HG03571 (cell line): ENCODE data around the gene ZNF263.

Experiments
- ATAC-seq: cut with Tn5 transposase; IDR thresholded peaks from one replicate; pipeline ENCODE4 v1.9.1; 2021; ENCODE audit not compliant: unreplicated experiment

ZNF263 gene

DNA sequence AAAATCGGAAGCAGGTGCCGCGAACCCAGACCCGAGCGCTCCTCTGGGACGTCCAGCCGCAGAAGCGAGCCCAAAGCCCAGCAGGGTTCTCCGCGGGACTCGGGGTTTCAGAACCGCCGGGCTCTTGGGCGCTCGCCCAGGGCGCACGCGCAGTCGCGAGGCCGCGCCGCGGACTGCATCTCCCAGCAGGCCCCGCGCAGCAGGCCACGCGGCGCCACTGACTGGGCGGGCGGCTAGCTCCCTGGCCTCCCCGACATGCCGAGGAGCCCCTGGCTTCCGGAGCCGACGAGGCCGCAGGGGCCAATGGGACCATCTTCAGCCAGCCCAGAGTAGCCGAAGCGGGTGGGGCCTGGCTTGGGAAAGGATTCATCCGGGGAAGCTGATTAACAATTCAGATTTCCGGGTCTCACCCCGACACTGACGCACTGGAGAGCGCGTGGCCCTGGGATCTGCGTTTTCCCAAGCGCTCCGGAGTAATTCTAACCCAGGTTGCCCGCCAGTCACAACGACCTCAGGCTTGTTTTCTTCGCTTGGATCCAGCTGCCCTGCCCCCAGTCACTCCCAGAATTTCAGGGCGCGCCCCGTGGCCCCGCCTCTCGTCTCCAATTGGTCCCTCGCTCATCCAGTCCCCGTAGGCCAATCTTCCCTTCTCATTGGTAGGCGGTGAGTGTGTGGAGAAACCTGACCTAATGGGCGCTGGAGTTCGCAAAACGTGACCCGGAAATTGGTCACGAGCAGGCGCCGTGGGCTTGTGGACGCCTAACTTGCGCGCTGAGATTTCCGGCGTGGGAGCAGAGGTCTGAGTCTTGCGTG is at the start of gene ZNF263:
Gene ZNF263, plus strand, starts transcription at position 762 of the 813 bp plus-strand sequence. CDS start 328 bp downstream, outside the sequence.
- peak; percentile 76 for ATAC-seq

DNA sequence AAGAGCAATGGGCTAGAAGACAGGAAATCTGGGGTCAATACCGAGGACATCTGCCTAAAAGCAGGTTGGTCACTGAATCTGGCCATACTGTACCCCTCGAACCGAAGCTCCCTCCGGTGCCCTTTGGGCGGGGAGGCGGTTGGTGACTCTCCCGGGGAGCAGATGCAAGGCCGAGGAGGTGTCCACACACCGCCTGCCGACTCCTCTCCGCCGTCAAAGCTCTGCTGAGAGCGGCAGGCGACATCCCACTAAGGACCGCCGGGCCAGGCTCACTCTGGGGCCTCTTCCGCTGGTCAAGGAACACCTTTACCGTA is 48.8 kb upstream of the ZNF263 start:
- no peak for ATAC-seq

DNA sequence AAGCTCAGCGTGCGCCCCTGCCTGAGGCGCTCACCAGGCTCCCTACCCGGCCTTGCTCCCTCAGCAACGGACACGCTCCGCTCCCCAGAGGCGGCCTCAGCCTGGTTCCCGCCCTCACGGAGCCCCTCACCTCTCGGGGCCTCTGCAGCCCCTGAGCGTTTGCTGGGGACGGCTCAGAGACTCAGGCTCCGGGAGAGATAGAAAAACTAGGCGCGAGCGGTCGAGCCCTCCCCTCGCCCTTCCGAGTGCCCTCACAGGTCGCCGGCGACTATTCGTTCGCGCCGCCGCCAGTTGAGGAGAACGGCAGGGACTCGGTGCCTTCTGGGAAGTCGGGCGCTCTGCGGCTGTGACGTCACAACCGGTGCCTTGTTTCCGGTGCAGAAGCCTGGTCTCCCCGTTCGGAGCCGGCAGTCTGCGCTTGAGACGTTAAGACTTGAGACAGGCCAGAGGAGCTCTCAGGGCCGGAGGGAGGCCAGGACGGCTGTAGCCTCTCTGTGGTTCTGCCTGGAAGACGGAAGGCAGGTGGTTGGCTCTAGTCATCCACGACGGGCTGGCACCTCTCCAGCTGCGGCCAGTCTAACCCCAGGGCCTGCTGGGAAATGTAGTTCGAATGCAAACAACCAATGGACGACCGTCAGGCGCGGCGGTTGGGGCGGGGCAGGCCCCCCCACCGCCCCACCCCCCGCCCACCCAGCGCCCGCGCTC is 48.3 kb upstream of the ZNF263 start, which contains the start of gene ZNF200:
Gene ZNF200, minus strand, starts transcription at position 302 of the 705 bp plus-strand sequence. CDS start 1,403 bp downstream, outside the sequence.
- ATAC-seq = peak; percentile 91

- ATAC-seq = no peak
Observed at GRCh38 chr16:3235856-3236669, 47.2 kb upstream of the ZNF263 start.

- no peak for ATAC-seq
Observed at GRCh38 chr16:3241761-3242160, 41.5 kb upstream of the ZNF263 start.

DNA sequence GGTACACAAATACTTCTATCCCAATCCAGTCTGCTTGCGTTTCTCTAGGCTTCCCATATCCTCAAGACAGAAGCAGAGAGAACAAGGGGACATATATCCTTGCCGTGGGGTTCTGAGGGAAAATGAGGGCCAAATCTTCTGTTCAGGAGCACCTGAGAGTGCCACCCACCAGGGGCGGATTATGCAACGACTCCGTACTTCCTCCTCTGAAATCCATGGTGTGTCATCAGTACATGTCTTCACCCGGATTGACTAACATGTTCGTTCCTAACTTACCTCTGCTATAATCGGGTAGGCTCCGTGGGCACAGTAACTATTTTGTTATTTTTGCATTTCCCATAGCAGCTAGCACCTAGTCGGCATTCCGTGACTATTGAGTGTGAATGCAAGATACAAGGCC is 40.6 kb upstream of the ZNF263 start:
- ATAC-seq = no peak

DNA sequence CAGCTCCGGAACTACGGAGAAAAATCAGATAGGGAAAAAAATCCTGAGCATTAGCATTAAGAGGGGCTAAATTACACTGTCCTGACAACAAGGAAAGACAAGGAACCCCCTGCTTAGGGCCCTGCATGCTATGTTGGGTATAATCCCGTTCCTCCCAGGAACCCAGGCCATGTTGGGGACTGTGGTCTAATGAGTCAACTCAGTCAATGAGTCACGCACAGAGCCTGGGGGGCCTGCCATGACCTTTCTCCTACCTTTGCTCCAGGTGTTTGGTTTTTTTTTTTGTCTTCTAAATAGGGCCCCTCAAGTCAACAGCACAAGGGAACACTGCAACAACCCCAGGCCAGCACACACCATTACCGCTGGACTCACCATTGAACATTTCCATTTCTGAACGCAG is 39.4 kb upstream of the ZNF263 start:
- no peak for ATAC-seq

- no peak for ATAC-seq
Observed at GRCh38 chr16:3246002-3246401, 37.3 kb upstream of the ZNF263 start.

- no peak for ATAC-seq
Observed at GRCh38 chr16:3246876-3247275, 36.4 kb upstream of the ZNF263 start.

DNA sequence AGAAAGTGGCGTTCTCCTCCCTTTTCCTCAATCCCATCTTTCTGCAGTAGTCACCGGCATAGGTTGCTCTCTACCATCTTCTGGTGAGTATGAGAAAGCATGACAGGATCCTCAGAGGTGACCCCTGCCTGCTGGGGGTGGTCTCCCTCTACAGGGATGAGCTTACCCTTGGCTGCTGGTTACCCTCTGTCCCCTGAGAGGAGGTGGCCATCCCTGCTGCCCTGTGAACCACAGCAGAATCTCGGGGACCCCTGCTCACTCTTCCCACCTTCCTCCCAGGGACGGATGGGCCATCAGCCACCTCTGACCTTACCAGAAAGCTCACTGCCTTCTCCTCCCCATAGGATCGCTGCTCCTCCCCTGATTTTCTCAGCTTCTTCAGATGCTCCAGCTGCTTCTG is 34.7 kb upstream of the ZNF263 start:
- no peak for ATAC-seq

GRCh38 chr16:3249020-3249419 is 34.3 kb upstream of the ZNF263 start:
- ATAC-seq = no peak

DNA sequence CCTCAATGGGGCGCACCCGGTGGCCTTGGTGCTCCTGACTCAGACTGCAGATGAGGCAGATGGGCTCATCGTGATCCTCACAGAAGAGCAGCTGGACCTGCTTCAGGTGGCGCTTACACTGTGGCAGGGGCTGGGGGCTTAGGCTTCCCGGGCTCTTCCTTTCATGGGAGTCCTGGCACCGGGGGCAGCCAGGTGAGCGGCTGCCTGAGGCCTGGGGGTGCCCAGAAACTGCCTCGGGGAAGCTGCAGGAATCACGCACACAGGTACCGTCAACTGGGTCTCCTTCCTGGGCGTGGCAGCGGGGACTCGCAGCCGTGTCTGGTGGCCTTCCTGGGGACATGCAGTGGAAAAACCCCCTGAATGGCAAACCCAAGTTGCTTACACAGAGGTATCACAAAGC is 33.8 kb upstream of the ZNF263 start:
- no peak for ATAC-seq

DNA sequence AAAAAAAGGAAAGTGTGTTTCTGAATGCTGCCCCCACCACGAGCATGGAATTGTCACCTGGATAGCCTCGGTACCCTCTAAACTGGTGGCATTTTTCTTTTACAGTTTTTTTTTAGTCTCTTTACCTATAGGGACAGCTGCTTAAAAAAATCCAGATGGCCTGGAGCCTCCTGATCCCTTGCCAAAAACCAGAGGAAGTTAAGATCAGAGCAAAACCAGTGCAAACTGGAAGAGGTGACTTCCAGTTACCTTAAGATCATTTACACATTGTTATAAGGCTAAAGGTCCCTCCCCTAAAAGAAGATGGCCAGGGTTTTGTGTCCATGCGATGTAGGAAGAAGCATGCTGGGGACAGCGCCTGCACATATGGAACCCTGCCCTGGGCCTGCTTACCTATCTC is 30.3 kb upstream of the ZNF263 start:
- ATAC-seq = no peak

DNA sequence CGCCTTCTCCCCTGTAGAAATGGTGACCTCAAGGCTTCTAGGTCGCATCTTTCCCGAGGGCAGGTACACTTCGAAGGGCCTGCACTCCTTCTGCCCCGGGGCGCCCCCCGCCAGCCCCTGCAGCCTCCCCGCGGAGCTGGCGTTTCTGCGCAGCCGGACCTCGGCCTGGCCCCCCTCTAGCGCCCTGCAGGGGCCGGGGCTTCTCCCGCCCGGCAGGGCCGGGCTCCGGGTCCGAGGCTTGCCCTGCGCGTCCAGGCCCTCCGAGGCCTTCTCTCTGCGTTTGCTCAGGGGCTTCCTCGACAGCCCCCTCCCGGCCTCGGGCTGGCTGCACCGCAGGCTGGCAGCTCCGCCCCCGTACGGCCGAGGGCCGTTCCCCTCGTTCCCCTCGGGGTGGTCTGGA is 29.0 kb upstream of the ZNF263 start:
- no peak for ATAC-seq

- ATAC-seq = no peak
Observed at GRCh38 chr16:3256146-3256865, 27.0 kb upstream of the ZNF263 start, which contains the start of gene MEFV. Gene MEFV, minus strand, starts transcription at chr16:3256633. Its CDS starts 46 bp downstream, at chr16:3256587.

- ATAC-seq = no peak
Observed at GRCh38 chr16:3256866-3257465, 26.3 kb upstream of the ZNF263 start.

DNA sequence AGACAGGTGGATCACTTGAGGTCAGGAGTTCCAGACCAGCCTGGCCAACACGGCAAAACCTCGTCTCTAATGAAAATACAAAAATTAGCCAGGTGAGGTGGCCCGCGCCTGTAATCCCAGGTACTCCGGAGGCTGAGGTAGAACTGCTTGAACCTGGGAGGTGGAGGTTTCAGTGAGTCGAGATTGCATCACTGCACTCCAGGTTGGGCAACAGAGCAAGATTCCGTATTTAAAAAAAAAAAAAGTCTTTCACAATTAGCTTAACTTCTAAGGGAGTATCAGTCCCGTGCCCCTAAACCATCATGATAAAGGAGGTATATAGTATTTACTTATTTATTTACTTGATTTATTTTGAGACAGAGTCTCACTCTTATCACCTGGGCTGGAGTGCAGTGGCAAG is 23.5 kb upstream of the ZNF263 start:
- no peak for ATAC-seq

- ATAC-seq = no peak
Observed at GRCh38 chr16:3262517-3262916, 20.8 kb upstream of the ZNF263 start.

DNA sequence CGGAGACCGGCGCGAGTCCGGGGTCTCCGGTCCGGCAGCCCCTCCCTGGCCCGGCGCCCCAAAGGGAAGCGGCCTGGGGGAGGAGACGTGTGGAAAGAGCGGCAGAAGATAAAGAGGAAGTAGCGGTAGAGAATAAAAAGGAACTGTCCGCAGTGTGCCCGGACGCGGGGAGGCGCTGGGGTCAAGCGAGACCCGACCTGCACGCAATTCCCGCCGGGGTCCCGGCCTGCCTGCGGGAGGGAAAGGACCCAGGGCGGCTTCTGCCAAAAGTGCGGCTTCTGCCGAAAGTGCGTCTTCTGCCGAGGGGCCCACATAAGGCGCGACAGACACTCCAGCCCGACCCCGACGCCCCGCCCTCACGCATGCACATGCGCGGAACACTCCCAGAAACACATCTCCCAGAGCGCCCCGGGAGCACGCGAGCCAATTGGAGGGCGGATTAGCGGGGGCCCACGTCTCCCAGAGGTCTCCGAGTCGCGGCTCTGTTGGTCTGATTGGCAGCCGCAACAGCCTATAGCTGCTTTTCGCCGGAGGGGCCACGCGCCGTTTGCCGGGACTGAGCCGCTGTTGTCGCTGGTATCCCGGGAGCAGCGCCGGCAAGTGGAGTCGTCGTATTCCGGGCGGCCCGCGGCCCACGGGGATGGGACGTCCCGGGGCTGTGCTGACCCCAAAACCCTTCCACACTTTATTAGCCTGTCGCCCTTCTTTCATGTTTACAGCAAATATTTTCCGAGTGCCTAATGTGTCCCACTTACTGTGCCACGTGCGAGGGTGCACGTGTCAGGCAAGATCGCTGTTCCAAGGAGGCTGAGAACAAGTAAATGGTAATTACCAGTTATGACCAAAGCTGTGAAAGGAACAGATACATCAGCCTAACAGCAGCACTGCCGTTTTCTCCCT is 18.9 kb upstream of the ZNF263 start:
- peak; percentile 84 for ATAC-seq
